Measurements from ENCODE around the gene NRP2.
A peak's percentile ranks its signal among the peaks of the same experiment; 100 is the strongest.

Gene NRP2

DNA sequence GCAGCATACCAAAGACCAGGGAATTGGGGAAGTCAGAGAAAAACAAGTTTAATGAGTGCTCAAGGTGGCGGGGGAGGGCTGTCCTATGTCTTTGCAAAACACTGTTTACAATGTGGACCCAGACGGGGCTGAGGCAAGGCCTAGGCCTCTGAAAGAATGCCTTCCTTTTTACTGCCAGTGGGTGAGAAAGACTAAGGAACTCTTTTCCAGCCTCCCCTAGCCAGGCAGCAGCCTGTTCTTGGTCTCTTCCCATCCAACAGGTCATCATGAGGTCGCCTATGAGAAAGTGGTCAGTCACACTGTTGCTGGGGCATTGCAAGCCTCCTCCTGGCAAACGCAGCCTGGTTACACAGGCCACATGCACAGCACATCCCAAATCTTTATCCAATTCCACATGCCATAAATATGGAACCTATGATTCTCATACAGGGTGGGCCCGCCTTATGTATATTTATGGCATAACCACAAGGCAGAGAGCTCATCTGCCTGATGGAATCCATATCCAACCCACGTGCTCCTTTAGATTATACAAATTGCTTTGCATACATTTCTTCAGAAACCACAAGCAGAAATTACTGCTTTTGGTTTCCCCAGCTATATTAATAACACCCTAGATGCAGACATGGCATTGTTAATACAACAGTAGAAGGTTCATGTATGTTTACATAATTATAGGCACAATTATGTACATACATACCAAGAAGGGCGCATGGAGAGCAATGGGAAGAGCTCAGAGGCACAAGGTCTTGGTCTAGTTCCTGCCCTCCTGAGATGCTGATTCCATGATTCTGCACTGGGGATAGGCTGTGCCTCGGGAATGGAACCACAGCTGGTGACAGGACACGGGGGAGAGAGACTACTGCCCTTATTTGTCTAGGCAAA, 48.6 kb downstream of the NRP2 start:
- no peak for DNase-seq (ENCODE audit: low spot score)

- DNase-seq (ENCODE audit: low spot score): no peak
Measured at GRCh38 chr2:205731583-205731981, 49.3 kb downstream of the NRP2 start.

GRCh38 chr2:205732314-205732713, 50.0 kb downstream of the NRP2 start:
- no peak for DNase-seq (ENCODE audit: low spot score)

GRCh38 chr2:205733082-205733481, 50.8 kb downstream of the NRP2 start:
- DNase-seq (ENCODE audit: low spot score): no peak

- peak; percentile 83 for DNase-seq (ENCODE audit: low spot score)
Measured at GRCh38 chr2:205733648-205734047, 51.3 kb downstream of the NRP2 start.

GRCh38 chr2:205734436-205735037, 52.2 kb downstream of the NRP2 start:
- DNase-seq (ENCODE audit: low spot score): no peak

GRCh38 chr2:205738117-205738968, 56.0 kb downstream of the NRP2 start:
- no peak for DNase-seq (ENCODE audit: low spot score)

GRCh38 chr2:205739620-205740019, 57.3 kb downstream of the NRP2 start:
- no peak for DNase-seq (ENCODE audit: low spot score)

DNA sequence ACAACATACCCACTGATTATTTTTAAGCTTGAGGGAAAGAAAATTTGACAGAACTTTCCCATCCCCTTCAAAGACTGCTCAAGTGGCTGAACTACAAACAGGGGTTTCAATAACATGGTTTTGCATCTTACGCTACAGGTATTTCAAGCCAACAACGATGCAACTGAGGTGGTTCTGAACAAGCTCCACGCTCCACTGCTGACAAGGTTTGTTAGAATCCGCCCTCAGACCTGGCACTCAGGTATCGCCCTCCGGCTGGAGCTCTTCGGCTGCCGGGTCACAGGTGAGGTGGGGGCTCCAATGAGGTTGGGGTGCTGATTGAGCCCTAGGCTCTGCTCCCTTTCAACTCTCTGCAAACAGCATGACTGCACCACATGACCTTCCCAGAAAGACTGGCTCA, 58.1 kb downstream of the NRP2 start:
- no peak for DNase-seq (ENCODE audit: low spot score)

DNA sequence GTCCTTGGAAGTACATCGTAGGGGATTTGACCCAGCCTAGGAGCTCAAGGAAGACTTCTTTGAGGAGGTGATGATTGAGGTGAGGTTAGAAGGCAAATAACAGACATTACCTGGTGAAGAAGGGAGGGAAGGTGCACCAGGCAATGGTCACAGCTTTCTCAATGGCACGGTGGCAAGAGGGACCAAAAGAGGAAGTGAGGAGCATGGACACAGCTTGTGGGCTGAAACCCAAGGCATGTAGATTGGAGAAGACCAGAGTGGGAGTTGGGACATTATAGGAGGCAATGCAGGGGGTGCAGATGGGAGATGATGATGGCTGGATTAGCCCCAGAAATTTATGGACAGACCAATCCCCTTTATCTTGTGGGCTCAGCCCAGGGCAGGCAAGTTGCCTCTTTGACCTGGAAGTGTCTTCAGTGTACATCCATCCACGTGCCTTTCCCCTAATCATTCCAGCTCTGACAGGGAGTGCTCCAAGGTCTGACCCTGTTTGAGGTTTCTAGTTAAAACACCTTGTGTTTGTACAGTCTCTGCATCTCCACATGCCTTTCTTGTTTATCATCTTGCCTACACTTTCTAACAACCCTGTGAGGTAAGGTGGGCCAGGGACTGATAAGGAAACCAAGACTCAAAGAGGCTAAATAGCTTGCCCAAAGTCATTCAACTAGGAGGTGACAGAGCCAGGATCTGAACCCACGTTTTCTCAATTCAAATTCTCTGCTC, 59.1 kb downstream of the NRP2 start:
- no peak for DNase-seq (ENCODE audit: low spot score)

DNA sequence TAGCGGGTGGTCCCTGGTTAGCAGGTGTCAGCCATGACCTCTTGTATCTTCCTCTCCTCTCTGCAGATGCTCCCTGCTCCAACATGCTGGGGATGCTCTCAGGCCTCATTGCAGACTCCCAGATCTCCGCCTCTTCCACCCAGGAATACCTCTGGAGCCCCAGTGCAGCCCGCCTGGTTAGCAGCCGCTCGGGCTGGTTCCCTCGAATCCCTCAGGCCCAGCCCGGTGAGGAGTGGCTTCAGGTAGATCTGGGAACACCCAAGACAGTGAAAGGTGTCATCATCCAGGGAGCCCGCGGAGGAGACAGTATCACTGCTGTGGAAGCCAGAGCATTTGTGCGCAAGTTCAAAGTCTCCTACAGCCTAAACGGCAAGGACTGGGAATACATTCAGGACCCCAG, 60.8 kb downstream of the NRP2 start:
- no peak for DNase-seq (ENCODE audit: low spot score)

GRCh38 chr2:205744074-205744591, 61.8 kb downstream of the NRP2 start:
- DNase-seq (ENCODE audit: low spot score): no peak

DNA sequence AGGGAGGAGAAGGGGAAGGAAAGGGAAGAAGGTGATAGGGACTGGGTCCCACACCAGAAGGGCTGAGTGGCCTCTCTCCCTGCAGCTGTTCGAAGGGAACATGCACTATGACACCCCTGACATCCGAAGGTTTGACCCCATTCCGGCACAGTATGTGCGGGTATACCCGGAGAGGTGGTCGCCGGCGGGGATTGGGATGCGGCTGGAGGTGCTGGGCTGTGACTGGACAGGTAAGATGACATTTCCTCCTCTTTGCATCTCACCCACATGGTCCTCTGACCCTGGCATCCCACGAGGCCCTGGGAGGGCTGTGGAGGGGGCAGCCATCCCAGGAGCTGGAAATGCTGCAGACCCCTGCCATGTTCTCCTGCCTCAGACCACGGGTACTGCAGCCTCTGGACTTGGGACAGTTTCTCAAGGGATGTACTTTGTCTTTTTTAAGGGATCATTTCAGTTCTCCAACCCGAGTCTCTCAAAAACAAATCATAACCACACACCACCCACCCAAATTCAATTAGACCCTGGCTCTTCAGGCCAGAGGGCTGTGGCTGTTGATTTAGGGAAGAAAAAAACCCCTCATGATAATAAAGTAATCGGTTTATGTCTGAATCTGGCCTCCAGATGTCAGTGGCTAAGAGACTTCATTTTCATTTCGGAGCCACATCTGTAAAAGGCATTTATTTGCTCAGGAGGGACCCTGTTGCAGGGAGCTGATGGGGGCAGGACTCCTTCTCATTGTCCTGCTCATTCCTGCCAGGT, 63.5 kb downstream of the NRP2 start:
- DNase-seq (ENCODE audit: low spot score): no peak

- no peak for DNase-seq (ENCODE audit: low spot score)
Measured at GRCh38 chr2:205746420-205746785, 64.1 kb downstream of the NRP2 start.

DNA sequence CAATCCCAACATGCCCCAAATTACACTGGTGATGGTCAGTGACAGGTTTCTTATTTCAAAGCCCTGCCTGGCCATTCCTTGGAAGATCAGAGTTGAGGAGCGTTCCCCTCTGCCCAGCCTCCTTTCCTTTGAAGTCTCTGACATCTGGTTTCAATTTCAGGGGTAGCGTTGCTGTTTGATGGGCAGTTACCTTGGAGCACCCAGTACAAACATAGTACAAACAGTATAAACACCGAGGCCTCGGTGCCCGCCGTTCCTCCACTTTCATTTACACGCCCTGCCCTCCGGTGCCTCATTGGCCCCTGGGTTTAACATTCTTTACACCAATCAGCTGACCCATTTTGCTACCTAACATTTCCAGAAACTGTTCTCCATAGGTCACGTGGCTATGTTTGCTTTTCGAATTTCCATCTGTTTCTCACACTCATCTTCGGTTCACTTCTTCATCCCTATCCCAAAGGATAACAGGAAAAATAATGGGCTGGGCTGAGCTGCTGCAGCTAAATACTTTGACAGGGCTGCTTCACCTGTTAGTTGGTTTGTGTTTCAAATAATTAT, 65.6 kb downstream of the NRP2 start:
- DNase-seq (ENCODE audit: low spot score): no peak

DNA sequence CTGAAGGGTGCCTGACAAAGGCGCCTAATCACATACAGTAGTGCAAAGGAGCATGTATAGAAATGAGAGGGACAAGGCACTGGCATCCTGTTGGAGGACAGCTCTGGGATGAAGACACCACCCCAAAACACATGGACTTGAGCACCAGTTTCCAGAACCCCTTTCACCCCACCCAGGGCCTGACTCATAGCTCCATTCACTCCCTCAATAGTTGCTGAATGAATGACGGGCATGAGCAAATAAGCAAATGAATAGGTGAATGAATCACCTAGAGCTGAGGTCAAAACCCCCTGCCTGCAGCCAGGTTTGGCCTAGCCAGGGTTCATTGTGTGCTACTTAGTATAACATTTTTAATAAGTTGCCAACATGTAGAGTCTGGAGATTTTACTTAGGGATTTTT, 66.3 kb downstream of the NRP2 start:
- DNase-seq (ENCODE audit: low spot score): no peak

GRCh38 chr2:205749078-205749477, 66.8 kb downstream of the NRP2 start:
- no peak for DNase-seq (ENCODE audit: low spot score)

DNA sequence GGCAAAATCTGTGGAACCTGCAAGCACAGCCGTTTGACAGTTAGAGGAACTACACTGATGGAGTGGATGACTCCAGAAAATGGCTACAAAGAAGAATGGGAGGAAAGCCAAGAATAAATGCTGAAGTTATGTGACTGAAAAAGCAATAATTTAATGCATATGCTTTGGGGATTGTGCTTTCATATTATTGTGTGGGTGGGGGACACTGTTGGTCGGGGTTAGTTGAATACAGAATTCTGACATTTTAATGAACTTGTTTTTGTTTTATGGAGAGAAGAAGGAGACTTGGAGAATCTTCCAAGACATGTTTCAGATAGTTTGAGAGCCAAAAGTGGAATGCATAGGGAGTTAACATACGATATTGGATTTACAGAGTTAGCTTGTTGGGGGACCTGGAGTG, 68.5 kb downstream of the NRP2 start:
- DNase-seq (ENCODE audit: low spot score): no peak

GRCh38 chr2:205751569-205752031, 69.3 kb downstream of the NRP2 start:
- no peak for DNase-seq (ENCODE audit: low spot score)

DNA sequence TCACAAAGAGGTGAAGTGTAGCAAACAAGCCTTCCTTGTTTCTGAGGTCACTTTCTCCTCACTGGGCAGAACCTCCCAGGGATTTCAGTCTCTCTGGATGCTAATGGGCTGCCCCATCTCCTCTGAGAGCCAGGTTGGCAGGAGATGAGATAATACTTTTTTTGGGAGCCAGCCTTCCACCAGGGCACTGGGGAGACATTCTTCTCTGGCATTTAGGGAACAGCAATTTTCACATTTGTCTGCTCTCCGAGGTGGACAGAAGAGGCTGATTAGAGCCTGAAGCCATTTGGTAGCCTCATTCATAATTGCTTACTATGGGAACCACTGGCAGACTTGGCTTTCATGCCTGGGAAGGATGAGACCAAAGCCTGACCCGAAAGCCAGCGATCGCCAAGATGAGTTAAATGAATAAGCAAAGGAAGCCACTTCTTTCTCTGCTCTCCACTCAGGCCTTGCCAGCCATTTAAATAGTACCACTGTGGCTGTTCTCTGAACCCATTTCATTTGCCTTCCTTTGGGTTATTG, 70.1 kb downstream of the NRP2 start:
- DNase-seq (ENCODE audit: low spot score): no peak

Measured in ecto neural progenitor cell (in vitro differentiated cells).